ENCODE measurements around the gene FBXO3.
A peak's percentile ranks its signal among the peaks of the same experiment; 100 is the strongest.

Gene FBXO3

GRCh38 chr11:33774736-33775466 is 581 bp upstream of the FBXO3 start:
- Histone ChIP-seq H3K4me1 (peaks cover 20 to 35% (median 26%) of the 10 kb centered on the region in 10 experiments), H3K27me3 (peaks cover 10 to 21% (median 17%) of the 10 kb centered on the region in 11 experiments), H3K9me3 (replicated peaks in 1 of 11) (no peaks in the 10 kb centered on the region), H3K4me2 (peak overlapping the region; percentile 85 to 99 (median 92)), H3K4me3 (peak overlapping the region; percentile 83 to 100 (median 96)), H4K20me1 (peaks cover 7 to 40% (median 28%) of the 10 kb centered on the region in 11 experiments; a peak in 19 of 22 replicates), H3K9ac (peak overlapping the region; percentile 49 to 88 (median 79); a peak in 21 of 22 replicates), H3K36me3 (peaks cover 7 to 8% (median 8%) of the 10 kb centered on the region in 11 experiments; a peak in 17 of 22 replicates), H3K27ac (peak overlapping the region in 8 of 11 experiments; percentile 6 to 68 (median 36); a peak in 11 of 22 replicates)
- no peak for TF ChIP-seq Cebpa-rat (IDR thresholded peaks at IDR 0.05)

GRCh38 chr11:33773404-33773986 is 825 bp downstream of the FBXO3 start:
- Histone ChIP-seq H3K4me2 (peak overlapping the region; percentile 86 to 99 (median 95)), H3K36me3 (peaks cover 17 to 22% (median 19%) of the 10 kb centered on the region in 11 experiments), H3K4me3 (peak overlapping the region; percentile 83 to 100 (median 96)), H3K27me3 (peaks cover 10 to 21% (median 17%) of the 10 kb centered on the region in 11 experiments), H3K4me1 (peaks cover 20 to 33% (median 26%) of the 10 kb centered on the region in 10 experiments), H4K20me1 (peaks cover 7 to 40% (median 28%) of the 10 kb centered on the region in 11 experiments; a peak in 19 of 22 replicates), H3K9me3 (replicated peaks in 1 of 11) (no peaks in the 10 kb centered on the region), H3K9ac (peak overlapping the region; percentile 75 to 88 (median 82)), H3K27ac (peak overlapping the region; percentile 44 to 74 (median 71); a peak in 21 of 22 replicates)
- TF ChIP-seq Cebpa-rat (IDR thresholded peaks at IDR 0.05): no peak

- H3K36me3 ChIP-seq: peaks cover 23 to 28% (median 26%) of the 10 kb centered on the region in 11 experiments
- peak overlapping the region in 8 of 10 experiments; percentile 86 to 100 (median 96); a peak in 10 of 20 replicates for H3K4me3 ChIP-seq
- H3K4me1 ChIP-seq: peaks cover 20 to 31% (median 26%) of the 10 kb centered on the region in 10 experiments
- H3K9ac ChIP-seq: no peak overlapping the region
- H3K27ac ChIP-seq: no peak overlapping the region
- H3K27me3 ChIP-seq: peaks cover 10 to 21% (median 17%) of the 10 kb centered on the region in 11 experiments
- TF ChIP-seq Cebpa-rat (IDR thresholded peaks at IDR 0.05): no peak
- H3K9me3 ChIP-seq (replicated peaks in 1 of 11): no peaks in the 10 kb centered on the region
- peaks cover 7 to 40% (median 28%) of the 10 kb centered on the region in 11 experiments; a peak in 19 of 22 replicates for H4K20me1 ChIP-seq
- peak overlapping the region; percentile 86 to 99 (median 95) for H3K4me2 ChIP-seq
These were observed 1.4 kb downstream of the FBXO3 start for GRCh38 chr11:33772870-33773269.

GRCh38 chr11:33772300-33772699 is 2.0 kb downstream of the FBXO3 start:
- Histone ChIP-seq H3K27ac (no peak overlapping the region), H3K27me3 (peaks cover 10 to 21% (median 17%) of the 10 kb centered on the region in 11 experiments)
- TF ChIP-seq Cebpa-rat (IDR thresholded peaks at IDR 0.05): no peak

DNA sequence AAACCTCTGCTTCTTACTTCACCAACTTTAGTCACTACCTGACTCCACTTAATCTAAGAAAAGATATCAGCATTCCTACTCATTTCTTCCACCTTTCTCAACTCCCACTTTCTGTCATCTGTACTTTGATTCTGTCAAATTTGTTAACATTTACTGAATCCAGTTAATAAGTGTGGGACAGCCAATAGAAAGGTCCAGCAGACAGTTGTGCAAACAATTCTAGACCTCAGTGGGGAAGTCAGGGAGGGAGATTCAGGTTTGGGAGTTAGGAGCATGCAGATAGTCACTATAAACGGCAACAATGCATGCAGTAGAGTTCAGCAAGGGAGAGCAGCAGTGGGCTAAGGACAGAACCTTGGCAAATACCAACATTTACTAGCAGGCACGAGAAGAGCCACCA is 4.1 kb downstream of the FBXO3 start:
- peaks cover 48 to 55% (median 51%) of the 10 kb centered on the region in 11 experiments for H3K36me3 ChIP-seq
- no peak overlapping the region for H3K4me2 ChIP-seq
- no peaks in the 10 kb centered on the region for H3K9me3 ChIP-seq (replicated peaks in 1 of 11)
- H3K9ac ChIP-seq: no peak overlapping the region
- no peak overlapping the region for H3K4me3 ChIP-seq
- H3K27me3 ChIP-seq: peaks cover 2 to 8% (median 6%) of the 10 kb centered on the region in 11 experiments; a peak in 21 of 22 replicates
- peaks cover 7 to 40% (median 28%) of the 10 kb centered on the region in 11 experiments; a peak in 19 of 22 replicates for H4K20me1 ChIP-seq
- peaks cover 20 to 30% (median 24%) of the 10 kb centered on the region in 10 experiments for H3K4me1 ChIP-seq
- H3K27ac ChIP-seq: no peak overlapping the region
- TF ChIP-seq Cebpa-rat (IDR thresholded peaks at IDR 0.05): no peak

More at GRCh38 chr11:33772300-33772699, 2.0 kb downstream of the FBXO3 start:
- H3K4me2 ChIP-seq: peak overlapping the region; percentile 86 to 99 (median 95); a peak in 21 of 22 replicates
- H3K4me1 ChIP-seq: peaks cover 20 to 31% (median 26%) of the 10 kb centered on the region in 10 experiments
- no peak overlapping the region for H3K9ac ChIP-seq
- H3K36me3 ChIP-seq: peaks cover 28 to 34% (median 31%) of the 10 kb centered on the region in 11 experiments
- peaks cover 7 to 40% (median 28%) of the 10 kb centered on the region in 11 experiments; a peak in 19 of 22 replicates for H4K20me1 ChIP-seq
- H3K4me3 ChIP-seq: no peak overlapping the region
- no peaks in the 10 kb centered on the region for H3K9me3 ChIP-seq (replicated peaks in 1 of 11)

GRCh38 chr11:33769542-33769941 is 4.8 kb downstream of the FBXO3 start:
- no peak for TF ChIP-seq Cebpa-rat (IDR thresholded peaks at IDR 0.05)

GRCh38 chr11:33767624-33768023 is 6.7 kb downstream of the FBXO3 start:
- H3K4me3 ChIP-seq: no peak overlapping the region
- H3K9ac ChIP-seq: no peak overlapping the region
- peaks cover 0 to 21% (median 14%) of the 10 kb centered on the region in 11 experiments; a peak in 18 of 22 replicates for H3K9me3 ChIP-seq (replicated peaks in 1 of 11)
- no peak for TF ChIP-seq Cebpa-rat (IDR thresholded peaks at IDR 0.05)
- H3K4me2 ChIP-seq: no peak overlapping the region
- peaks cover 4 to 12% (median 6%) of the 10 kb centered on the region in 10 experiments for H3K4me1 ChIP-seq
- no peak overlapping the region for H3K27ac ChIP-seq
- peaks cover 74 to 81% (median 78%) of the 10 kb centered on the region in 11 experiments for H3K36me3 ChIP-seq
- no peaks in the 10 kb centered on the region for H3K27me3 ChIP-seq
- H4K20me1 ChIP-seq: peaks cover 1 to 26% (median 19%) of the 10 kb centered on the region in 11 experiments; a peak in 17 of 22 replicates

More at GRCh38 chr11:33769542-33769941, 4.8 kb downstream of the FBXO3 start:
- Histone ChIP-seq H3K36me3 (peaks cover 54 to 62% (median 58%) of the 10 kb centered on the region in 11 experiments), H3K27ac (no peak overlapping the region), H3K4me2 (no peak overlapping the region), H3K4me3 (no peak overlapping the region), H3K27me3 (peaks cover 0 to under 1% (median 0%) of the 10 kb centered on the region in 11 experiments; a peak in 3 of 22 replicates), H3K4me1 (peaks cover 15 to 24% (median 18%) of the 10 kb centered on the region in 10 experiments), H4K20me1 (peaks cover 7 to 40% (median 28%) of the 10 kb centered on the region in 11 experiments; a peak in 19 of 22 replicates), H3K9ac (no peak overlapping the region), H3K9me3 (replicated peaks in 1 of 11) (peaks cover 0 to 2% (median 0%) of the 10 kb centered on the region in 11 experiments; a peak in 5 of 22 replicates)

- no peak overlapping the region for H3K4me3 ChIP-seq
- no peak overlapping the region for H3K27ac ChIP-seq
- H3K9me3 ChIP-seq (replicated peaks in 1 of 11): peaks cover 0 to 23% (median 14%) of the 10 kb centered on the region in 11 experiments; a peak in 18 of 22 replicates
- H3K36me3 ChIP-seq: peaks cover 83 to 94% (median 90%) of the 10 kb centered on the region in 11 experiments
- no peak for TF ChIP-seq Cebpa-rat (IDR thresholded peaks at IDR 0.05)
- H3K27me3 ChIP-seq: no peaks in the 10 kb centered on the region
- H4K20me1 ChIP-seq: peaks cover 0 to 10% (median 6%) of the 10 kb centered on the region in 11 experiments; a peak in 5 of 22 replicates
- no peak overlapping the region for H3K4me2 ChIP-seq
- no peaks in the 10 kb centered on the region for H3K4me1 ChIP-seq
- H3K9ac ChIP-seq: no peak overlapping the region
These were observed 8.2 kb downstream of the FBXO3 start for GRCh38 chr11:33766085-33766484.

Data from BLaER1 treated with 17β-estradiol and CSF1 and Interleukin-3, amounts not matched to agents 10 nM and 100 nM (cell line).